Hematopoietic multipotent progenitor cell treated with erythropoietin and hydrocortisone succinate and interleukin-3 and kit ligand, for 17 days (in vitro differentiated cells): ENCODE measurements around the gene PXDC1.
"Not testable (repeated sequence)": the region's sequence is repeated elsewhere in the genome, so short reads cannot be mapped to it uniquely, and the experiment has no call there.

Source experiments
- DNase-seq: peaks from one replicate; pipeline ENCODE4 v3.0.0-alpha.2; 2015; ENCODE audit warnings: low spot score

Gene PXDC1

GRCh38 chr6:3782876-3783832 is 31.6 kb upstream of the PXDC1 start:
- DNase-seq = no peak

DNA sequence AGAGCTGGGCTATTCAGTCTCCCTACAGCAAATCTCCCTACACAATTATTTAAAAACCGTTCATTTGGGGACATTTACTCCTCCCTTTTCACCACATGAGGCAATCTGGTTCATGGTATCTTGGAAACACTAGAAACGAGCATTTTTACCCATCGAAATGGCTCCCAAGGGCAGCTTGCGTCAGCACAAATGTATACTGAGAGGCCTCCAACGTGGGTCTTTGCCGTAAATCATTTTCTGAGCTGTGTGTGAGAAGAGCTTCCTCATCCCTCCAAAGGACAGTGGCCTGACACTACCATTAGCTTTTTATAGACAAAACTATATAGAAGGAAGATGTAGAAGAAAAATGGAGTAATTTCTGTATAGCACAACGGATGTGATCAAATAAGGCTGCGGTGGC is 30.0 kb upstream of the PXDC1 start:
- DNase-seq = no peak

- DNase-seq = no peak
Observed at GRCh38 chr6:3779574-3779849, 28.0 kb upstream of the PXDC1 start.

DNA sequence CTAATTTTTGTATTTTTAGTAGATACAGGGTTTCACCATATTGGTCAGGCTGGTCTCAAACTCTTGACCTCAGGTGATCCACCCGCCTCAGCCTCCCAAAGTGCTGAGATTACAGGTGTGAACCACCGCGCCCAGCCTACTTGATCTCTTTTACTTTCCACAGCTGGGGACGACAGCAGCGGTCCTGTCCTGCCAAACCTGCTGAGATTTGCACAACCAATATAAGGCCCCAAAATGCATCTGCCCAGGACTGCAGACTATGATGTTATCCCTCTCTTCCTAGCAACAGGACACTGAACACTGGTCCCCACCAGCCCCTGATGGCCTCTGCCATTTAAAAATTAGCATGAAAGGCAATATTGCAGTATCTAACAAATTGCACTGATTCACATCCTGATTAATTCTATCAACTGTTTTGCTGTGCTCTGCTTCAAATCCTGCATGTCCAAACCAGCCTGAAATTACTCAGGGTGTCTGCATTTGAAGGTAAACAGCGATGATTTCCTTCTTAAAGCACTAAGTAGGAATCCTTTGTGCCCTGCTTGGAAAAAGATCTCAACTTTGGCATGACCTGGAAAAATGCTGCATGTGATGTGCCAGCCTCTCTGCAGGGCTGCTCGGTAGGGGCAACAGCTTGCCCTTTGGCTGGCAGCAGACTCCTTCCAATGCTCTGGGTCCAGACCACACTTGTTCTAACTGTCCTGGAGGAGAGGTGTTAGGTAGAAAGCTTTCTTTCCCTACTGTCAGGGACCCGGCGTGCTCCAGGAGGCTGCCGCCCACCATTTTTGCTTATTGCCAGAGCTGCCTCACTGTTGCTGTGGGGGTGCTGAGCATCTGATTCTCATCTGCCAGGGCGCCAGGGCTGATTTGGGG is 27.4 kb upstream of the PXDC1 start:
- DNase-seq = no peak

- DNase-seq = no peak
Observed at GRCh38 chr6:3777730-3778461, 26.4 kb upstream of the PXDC1 start.

- no peak for DNase-seq
Observed at GRCh38 chr6:3776881-3777507, 25.5 kb upstream of the PXDC1 start.

- no peak for DNase-seq
Observed at GRCh38 chr6:3775847-3776246, 24.3 kb upstream of the PXDC1 start.

- DNase-seq = no peak
Observed at GRCh38 chr6:3775386-3775785, 23.9 kb upstream of the PXDC1 start.

DNA sequence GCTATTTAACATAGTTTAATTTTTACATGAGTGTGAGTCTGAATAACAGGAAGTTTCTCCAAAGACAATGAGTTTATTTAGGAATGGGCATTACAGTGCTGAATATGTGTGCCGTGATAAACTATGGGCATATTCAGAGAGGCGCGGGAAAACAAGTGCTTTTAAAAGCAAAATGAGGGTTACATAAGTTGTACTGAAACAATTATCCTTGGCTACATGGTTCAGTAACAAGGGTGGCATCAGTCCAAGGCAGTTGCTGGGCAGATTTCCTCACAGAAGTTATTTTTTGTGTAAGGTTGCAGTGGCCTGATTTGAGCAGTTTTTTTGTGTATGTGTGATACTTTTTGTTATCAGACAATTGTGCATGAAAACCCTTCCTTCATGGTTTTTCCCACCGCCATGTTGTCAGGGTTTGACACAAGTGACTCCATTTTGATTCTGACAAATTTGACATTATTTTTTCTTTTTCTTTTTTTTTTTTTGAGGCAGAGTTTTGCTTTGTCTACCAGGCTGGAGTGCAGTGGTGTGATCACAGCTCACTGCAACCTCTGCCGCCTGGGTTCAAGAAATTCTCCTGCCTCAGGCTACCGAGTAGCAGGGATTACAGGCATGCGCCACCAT is 22.3 kb upstream of the PXDC1 start:
- DNase-seq = no peak

GRCh38 chr6:3772127-3772999 is 20.9 kb upstream of the PXDC1 start:
- DNase-seq = not testable (repeated sequence)

GRCh38 chr6:3771407-3772011 is 20.0 kb upstream of the PXDC1 start:
- no peak for DNase-seq

DNA sequence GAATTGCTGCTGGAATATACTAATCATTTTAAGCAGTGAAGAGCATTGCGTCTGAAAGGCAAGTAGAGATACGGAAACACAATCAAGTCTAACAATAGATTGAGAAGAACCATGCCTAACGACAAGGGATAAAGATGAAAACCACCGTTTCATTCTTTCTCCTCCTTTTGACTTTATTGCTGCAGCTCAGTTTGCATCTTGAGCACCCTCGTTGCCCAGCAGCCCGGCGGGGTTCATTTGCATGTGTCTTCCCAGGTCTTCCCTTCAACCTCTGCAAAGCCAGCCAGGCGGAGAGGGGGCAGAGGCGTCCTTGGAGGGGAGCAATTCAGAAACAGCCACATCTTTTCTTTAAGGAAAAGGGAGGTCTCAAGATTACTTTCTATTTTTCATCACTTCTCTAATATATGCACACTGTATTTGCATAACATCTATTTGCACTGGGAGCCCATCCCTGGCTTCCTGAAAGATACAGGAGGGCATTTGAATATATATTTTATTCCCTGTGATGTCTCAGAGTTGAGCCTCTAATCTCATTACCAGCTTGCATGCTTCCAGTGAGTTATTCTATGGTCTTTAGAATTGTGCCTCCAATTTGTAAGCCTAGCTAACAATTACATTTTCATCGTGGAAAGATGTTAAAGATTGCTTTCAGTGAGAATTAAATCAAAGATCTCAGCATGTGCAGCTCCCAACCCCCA is 18.7 kb upstream of the PXDC1 start:
- DNase-seq = no peak

- DNase-seq = no peak
Observed at GRCh38 chr6:3769610-3770009, 18.1 kb upstream of the PXDC1 start.

- no peak for DNase-seq
Observed at GRCh38 chr6:3768502-3768901, 17.0 kb upstream of the PXDC1 start.

- not testable (repeated sequence) for DNase-seq
Observed at GRCh38 chr6:3767483-3767882, 16.0 kb upstream of the PXDC1 start.

- DNase-seq = no peak
Observed at GRCh38 chr6:3766214-3766613, 14.7 kb upstream of the PXDC1 start.

GRCh38 chr6:3765415-3765814 is 13.9 kb upstream of the PXDC1 start:
- no peak for DNase-seq

DNA sequence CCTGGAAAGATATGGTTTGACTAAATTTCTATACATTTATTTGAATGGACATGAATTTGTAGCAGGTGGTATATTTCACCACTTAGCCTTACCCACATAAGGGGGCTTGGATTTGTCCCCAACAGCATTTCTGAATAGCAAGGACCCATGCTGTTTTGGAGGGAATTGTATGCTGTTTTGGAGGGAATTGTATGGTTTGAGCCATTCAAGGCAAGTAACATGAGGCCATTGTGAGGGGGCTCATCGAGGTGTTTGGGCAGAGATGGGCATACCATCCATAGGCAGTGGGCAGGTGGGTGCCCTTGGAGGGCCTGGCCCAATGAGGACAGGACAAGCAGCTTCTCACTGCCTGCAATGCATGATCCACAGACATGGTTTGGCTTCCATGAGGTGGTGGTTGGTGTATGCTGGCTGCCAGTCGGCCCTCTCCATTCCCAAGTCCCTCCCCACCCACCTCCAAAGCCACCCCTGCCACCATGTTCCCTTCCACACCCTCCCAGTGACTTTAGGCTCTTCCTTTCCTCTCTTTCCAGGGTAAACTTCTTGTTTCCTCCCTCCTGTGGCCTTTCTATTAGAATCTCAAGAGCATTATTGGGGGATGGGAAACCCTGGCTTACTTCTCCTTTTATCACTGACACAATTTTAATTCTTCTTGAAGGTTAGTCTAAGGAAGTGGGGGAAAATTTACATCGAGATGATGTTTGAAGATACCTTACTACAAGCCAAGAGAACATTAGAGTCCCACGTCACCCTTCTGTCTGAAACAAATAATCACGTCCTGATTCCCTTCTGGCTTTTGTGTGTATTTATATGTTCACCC is 13.2 kb upstream of the PXDC1 start:
- no peak for DNase-seq

DNA sequence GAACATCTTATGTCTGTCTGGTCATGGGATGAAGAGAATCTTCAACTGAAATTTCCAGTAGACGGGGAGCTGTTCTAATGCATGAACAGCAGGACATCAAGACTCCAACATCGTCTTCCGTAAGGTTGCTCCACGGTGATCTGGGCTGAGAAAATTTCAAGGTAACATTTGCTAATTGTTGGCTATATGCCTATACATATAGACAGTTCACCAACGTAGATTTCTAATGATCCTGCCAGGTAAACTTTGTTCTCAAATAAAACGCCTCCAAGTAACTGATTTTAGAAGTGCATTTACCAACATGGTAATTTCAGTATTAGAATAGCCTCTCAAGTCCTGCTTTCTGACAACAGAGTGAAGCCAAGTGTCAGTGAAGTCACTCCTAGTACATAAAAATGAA is 11.3 kb upstream of the PXDC1 start:
- DNase-seq = no peak
